HG03097 (cell line): ENCODE results near the gene C1orf174.

Experiments used
- ATAC-seq: cut with Tn5 transposase; IDR thresholded peaks from one replicate; pipeline ENCODE4 v1.9.1; 2021; ENCODE audit not compliant: unreplicated experiment, low FRiP score

The C1orf174 gene

GRCh38 chr1:3898475-3898735 is 1.7 kb downstream of the C1orf174 start:
- no peak for ATAC-seq

GRCh38 chr1:3896396-3897000 is 3.6 kb downstream of the C1orf174 start:
- no peak for ATAC-seq

- no peak for ATAC-seq
Observed at GRCh38 chr1:3895951-3896325, 4.1 kb downstream of the C1orf174 start.

GRCh38 chr1:3895279-3895950 is 4.7 kb downstream of the C1orf174 start:
- ATAC-seq, result no peak

- ATAC-seq, result no peak
Observed at GRCh38 chr1:3894626-3895278, 5.3 kb downstream of the C1orf174 start.

GRCh38 chr1:3893190-3893589 is 6.9 kb downstream of the C1orf174 start:
- no peak for ATAC-seq

GRCh38 chr1:3892748-3893147 is 7.3 kb downstream of the C1orf174 start:
- ATAC-seq, result no peak

GRCh38 chr1:3891329-3891865 is 8.7 kb downstream of the C1orf174 start:
- ATAC-seq, result no peak

- ATAC-seq, result no peak
Observed at GRCh38 chr1:3890389-3891328, 9.4 kb downstream of the C1orf174 start.

GRCh38 chr1:3889936-3890335 is 10.1 kb downstream of the C1orf174 start:
- no peak for ATAC-seq

GRCh38 chr1:3888301-3888700 is 11.8 kb downstream of the C1orf174 start:
- no peak for ATAC-seq

- no peak for ATAC-seq
Observed at GRCh38 chr1:3886691-3887090, 13.4 kb downstream of the C1orf174 start.

GRCh38 chr1:3886106-3886670 is 13.9 kb downstream of the C1orf174 start:
- ATAC-seq, result no peak

- no peak for ATAC-seq
Observed at GRCh38 chr1:3885611-3886010, 14.5 kb downstream of the C1orf174 start.

- no peak for ATAC-seq
Observed at GRCh38 chr1:3884966-3885365, 15.1 kb downstream of the C1orf174 start.

- no peak for ATAC-seq
Observed at GRCh38 chr1:3883194-3883925, 16.7 kb downstream of the C1orf174 start.

- ATAC-seq, result no peak
Observed at GRCh38 chr1:3881193-3881480, 18.9 kb downstream of the C1orf174 start.

- ATAC-seq, result no peak
Observed at GRCh38 chr1:3880429-3881192, 19.5 kb downstream of the C1orf174 start.

GRCh38 chr1:3879787-3880428 is 20.2 kb downstream of the C1orf174 start:
- ATAC-seq, result no peak
